Hematopoietic multipotent progenitor cell (in vitro differentiated cells): ENCODE data around the gene FMOD. TPM values are rescaled to one million over a fixed set of nuclear protein-coding genes. Genes with fewer than 3 reads are reported as not detected.

Experiments used
- small RNA-seq: library from RNA; depleted of rRNA; stranded (forward); fragments of <200 nt; gene quantifications from one replicate; pipeline ENCODE3, GENCODE V24; 2012
- total RNA-seq: library from RNA; depleted of rRNA; stranded (reverse); fragments of >200 nt; gene quantifications from one replicate; pipeline ENCODE4 v1.2.3, GENCODE V29; 2012

FMOD gene
- total RNA-seq, 1 donor: 1.9 TPM

Small RNA genes lying within 50 kb of the gene (small RNA-seq; reads per million reads assigned to genes)
- gene AL359837.1 (not detected), gene RNU6-487P (not detected)

Other genes with a start within 250 kb of the FMOD start
- gene ADORA1, start 223.4 kb downstream of the FMOD start, total RNA-seq: not detected
- not detected for gene MYBPH, start 175.3 kb downstream of the FMOD start, total RNA-seq
- gene CHI3L1, start 164.4 kb downstream of the FMOD start, total RNA-seq: 0.81 TPM
- under 0.01 TPM for gene CHIT1, start 121.4 kb downstream of the FMOD start, total RNA-seq
- gene BTG2, start 45.6 kb downstream of the FMOD start, total RNA-seq: 470 TPM
- under 0.01 TPM for gene PRELP, start 124.7 kb upstream of the FMOD start, total RNA-seq
- not detected for gene OPTC, start 143.0 kb upstream of the FMOD start, total RNA-seq